Panc1 (cell line): ENCODE data around the gene RNF115. TPM values are rescaled to one million over a fixed set of nuclear protein-coding genes. Genes with fewer than 3 reads are reported as not detected.

Experiments
- ATAC-seq: fragments of 200-7000 bp; cut with Tn5 transposase; 2 replicates; pipeline ENCODE4 v1.9.1; 2020; ENCODE audit warnings: mild to moderate bottlenecking, moderate library complexity
- BruUV-seq: library from RNA; stranded (reverse); fragments of 400-500 nt; replicated peaks from 2 replicates; lab custom pipeline; 2021; lab: Mats Ljungman, UMichigan
- CTCF ChIA-PET: fragments of 300-600 bp; sonication (Branson Sonifier 250); formaldehyde crosslinking; loops from one replicate; lab custom pipeline; 2022; ENCODE audit warnings: antibody characterized with exemption; lab: Charles Lee
- POLR2A ChIA-PET: fragments of 300-600 bp; sonication (Branson Sonifier 250); formaldehyde crosslinking; loops from one replicate; lab custom pipeline; 2022; ENCODE audit warnings: antibody characterized with exemption; lab: Charles Lee
- DNase-seq: peaks from one replicate; pipeline ENCODE4 v3.0.0-alpha.2; 2010; ENCODE audit warnings: low read depth, low spot score
- H3K27ac ChIP-seq: 2 replicates; pipeline ENCODE4 v1.5.1; 2011; ENCODE audit warnings: mild to moderate bottlenecking, low read length, inconsistent platforms
- H3K27me3 ChIP-seq: fragments of 200-500 bp; sonication (Bioruptor generic); 2 replicates; pipeline ENCODE4 v1.6.0; 2014; ENCODE audit warnings: low read length, inconsistent platforms; ENCODE audit not compliant: control insufficient read depth, insufficient read depth
- H3K36me3 ChIP-seq: fragments of 200-500 bp; sonication (Bioruptor generic); 2 replicates; pipeline ENCODE4 v1.5.1; 2014; ENCODE audit warnings: inconsistent platforms, mild to moderate bottlenecking, low read length, moderate library complexity; ENCODE audit not compliant: control insufficient read depth, insufficient read depth
- H3K4me1 ChIP-seq: 2 replicates; pipeline ENCODE4 v1.5.1; 2011; ENCODE audit warnings: inconsistent platforms, mild to moderate bottlenecking, low read length, moderate library complexity; ENCODE audit not compliant: control insufficient read depth, insufficient read depth
- H3K4me3 ChIP-seq, 2 experiments: 2 replicates each; pipeline ENCODE4 v1.5.1; 2011 to 2012; ENCODE audit warnings: low read depth in 2 of 2, low read length in 2 of 2, mild to moderate bottlenecking in 2 of 2, inconsistent platforms in 1 of 2, moderate library complexity in 1 of 2
- H3K9me3 ChIP-seq: fragments of 200-500 bp; sonication (Bioruptor generic); 2 replicates; pipeline ENCODE4 v1.5.1; 2014; ENCODE audit warnings: low read depth, mild to moderate bottlenecking, inconsistent platforms, low read length, moderate library complexity; ENCODE audit not compliant: control insufficient read depth, insufficient read depth
- POLR2AphosphoS5 ChIP-seq: IDR thresholded peaks from 2 replicates; pipeline ENCODE4 v1.6.1; 2012; ENCODE audit warnings: mild to moderate bottlenecking, low read depth, low read length, moderate library complexity
- SIN3A ChIP-seq: IDR thresholded peaks from 2 replicates; pipeline ENCODE4 v1.6.1; 2012; ENCODE audit warnings: low read depth, mild to moderate bottlenecking, low read length, moderate library complexity, borderline replicate concordance; ENCODE audit not compliant: insufficient read depth
- TCF7L2 ChIP-seq: IDR thresholded peaks from 2 replicates; pipeline ENCODE4 v1.6.1; 2011; ENCODE audit warnings: mild to moderate bottlenecking, low read depth, low read length, inconsistent platforms
- in situ Hi-C: cut with HindIII; loops from 2 replicates; pipeline ENCODE4 v1.10.0; 2016; ENCODE audit warnings: low sequenced_read_pairs, low pct_unique_long_range_greater_than_20kb
- intact Hi-C: fragments of 100-400 bp; cut with micrococcal nuclease; formaldehyde crosslinking; loops from one replicate; pipeline ENCODE4 v1.10.0; 2022; ENCODE audit not compliant: unreplicated experiment
- microRNA-seq: library from miRNA; unstranded; fragments of <30 nt; microRNA quantifications from one replicate; pipeline ENCODE4 v1.1.0, GENCODE V29; 2020; ENCODE audit not compliant: unreplicated experiment
- total RNA-seq: library from RNA; stranded (reverse); gene quantifications from one replicate; pipeline ENCODE4 v1.2.1, GENCODE V29; 2021; ENCODE audit not compliant: unreplicated experiment
- TF ChIP-seq, protein P1 (sequence below), 2 experiments: IDR thresholded peaks; 2 replicates each; pipeline ENCODE4 v1.6.1; 2011 to 2012; ENCODE audit warnings: low read depth in 2 of 2, control low read depth in 1 of 2, low read length in 1 of 2, mild to moderate bottlenecking in 1 of 2, moderate library complexity in 1 of 2; ENCODE audit not compliant: insufficient read depth in 1 of 2
- TF ChIP-seq, protein P2 (sequence below): fragments of 450-650 bp; IDR thresholded peaks from 2 replicates; pipeline ENCODE4 v1.5.1; 2017; ENCODE audit warnings: mild to moderate bottlenecking

Gene RNF115
- total RNA-seq, 1 experiment from 2014 or later, result 14.5 TPM

DNA sequence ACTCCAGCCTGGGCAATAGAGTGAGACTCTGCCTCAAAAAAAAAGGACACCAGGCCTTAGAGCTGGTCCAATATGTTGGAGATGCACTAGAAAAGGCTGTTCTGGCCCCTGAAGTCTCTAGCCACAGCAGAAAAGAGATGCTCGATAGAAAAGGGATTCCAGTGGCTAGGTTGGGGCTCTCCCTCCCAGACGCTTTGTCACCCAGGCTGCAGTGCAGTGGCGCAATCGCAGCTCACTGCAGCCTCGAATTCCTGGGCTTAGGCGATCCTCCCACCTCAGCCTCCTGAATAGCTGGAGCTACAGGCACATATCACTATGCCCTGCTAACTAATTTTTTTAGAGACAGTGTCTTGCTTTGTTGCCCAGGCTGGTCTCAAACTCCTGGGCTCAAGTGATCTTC, 135.0 kb downstream of the RNF115 start:
- H3K36me3 ChIP-seq, result no peaks in the 10 kb centered on the region
- no peaks in the 10 kb centered on the region for H3K9me3 ChIP-seq
- H3K4me3 ChIP-seq, result no peak overlapping the region
- intact Hi-C loops (no loop called here), in situ Hi-C loops (no loop called here)
- TF ChIP-seq, protein P1, sequence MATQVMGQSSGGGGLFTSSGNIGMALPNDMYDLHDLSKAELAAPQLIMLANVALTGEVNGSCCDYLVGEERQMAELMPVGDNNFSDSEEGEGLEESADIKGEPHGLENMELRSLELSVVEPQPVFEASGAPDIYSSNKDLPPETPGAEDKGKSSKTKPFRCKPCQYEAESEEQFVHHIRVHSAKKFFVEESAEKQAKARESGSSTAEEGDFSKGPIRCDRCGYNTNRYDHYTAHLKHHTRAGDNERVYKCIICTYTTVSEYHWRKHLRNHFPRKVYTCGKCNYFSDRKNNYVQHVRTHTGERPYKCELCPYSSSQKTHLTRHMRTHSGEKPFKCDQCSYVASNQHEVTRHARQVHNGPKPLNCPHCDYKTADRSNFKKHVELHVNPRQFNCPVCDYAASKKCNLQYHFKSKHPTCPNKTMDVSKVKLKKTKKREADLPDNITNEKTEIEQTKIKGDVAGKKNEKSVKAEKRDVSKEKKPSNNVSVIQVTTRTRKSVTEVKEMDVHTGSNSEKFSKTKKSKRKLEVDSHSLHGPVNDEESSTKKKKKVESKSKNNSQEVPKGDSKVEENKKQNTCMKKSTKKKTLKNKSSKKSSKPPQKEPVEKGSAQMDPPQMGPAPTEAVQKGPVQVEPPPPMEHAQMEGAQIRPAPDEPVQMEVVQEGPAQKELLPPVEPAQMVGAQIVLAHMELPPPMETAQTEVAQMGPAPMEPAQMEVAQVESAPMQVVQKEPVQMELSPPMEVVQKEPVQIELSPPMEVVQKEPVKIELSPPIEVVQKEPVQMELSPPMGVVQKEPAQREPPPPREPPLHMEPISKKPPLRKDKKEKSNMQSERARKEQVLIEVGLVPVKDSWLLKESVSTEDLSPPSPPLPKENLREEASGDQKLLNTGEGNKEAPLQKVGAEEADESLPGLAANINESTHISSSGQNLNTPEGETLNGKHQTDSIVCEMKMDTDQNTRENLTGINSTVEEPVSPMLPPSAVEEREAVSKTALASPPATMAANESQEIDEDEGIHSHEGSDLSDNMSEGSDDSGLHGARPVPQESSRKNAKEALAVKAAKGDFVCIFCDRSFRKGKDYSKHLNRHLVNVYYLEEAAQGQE (IDR thresholded peaks at IDR 0.05; ENCODE audit: insufficient read depth in 1 of 2, low read depth in 2 of 2, low read length in 1 of 2), result no peak
- TF ChIP-seq, protein P2, sequence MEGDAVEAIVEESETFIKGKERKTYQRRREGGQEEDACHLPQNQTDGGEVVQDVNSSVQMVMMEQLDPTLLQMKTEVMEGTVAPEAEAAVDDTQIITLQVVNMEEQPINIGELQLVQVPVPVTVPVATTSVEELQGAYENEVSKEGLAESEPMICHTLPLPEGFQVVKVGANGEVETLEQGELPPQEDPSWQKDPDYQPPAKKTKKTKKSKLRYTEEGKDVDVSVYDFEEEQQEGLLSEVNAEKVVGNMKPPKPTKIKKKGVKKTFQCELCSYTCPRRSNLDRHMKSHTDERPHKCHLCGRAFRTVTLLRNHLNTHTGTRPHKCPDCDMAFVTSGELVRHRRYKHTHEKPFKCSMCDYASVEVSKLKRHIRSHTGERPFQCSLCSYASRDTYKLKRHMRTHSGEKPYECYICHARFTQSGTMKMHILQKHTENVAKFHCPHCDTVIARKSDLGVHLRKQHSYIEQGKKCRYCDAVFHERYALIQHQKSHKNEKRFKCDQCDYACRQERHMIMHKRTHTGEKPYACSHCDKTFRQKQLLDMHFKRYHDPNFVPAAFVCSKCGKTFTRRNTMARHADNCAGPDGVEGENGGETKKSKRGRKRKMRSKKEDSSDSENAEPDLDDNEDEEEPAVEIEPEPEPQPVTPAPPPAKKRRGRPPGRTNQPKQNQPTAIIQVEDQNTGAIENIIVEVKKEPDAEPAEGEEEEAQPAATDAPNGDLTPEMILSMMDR, result no peak
- no peak for TF ChIP-seq SIN3A
- TF ChIP-seq POLR2AphosphoS5, result no peak
- TF ChIP-seq TCF7L2, result no peak
- H3K27ac ChIP-seq, result no peak overlapping the region
- POLR2A ChIA-PET, result no interaction called here
- CTCF ChIA-PET, result no interaction called here
- ATAC-seq, result no peak
- BruUV-seq, result no TSS peak
- no peaks in the 10 kb centered on the region for H3K27me3 ChIP-seq
- no peak for DNase-seq
- H3K4me1 ChIP-seq, result peaks cover 4% of the 10 kb centered on the region; the same call in 1 of the 2 replicates

Small RNAs within 50 kb of the gene (microRNA-seq; reads per million reads assigned to microRNA genes)
- 2.9 reads per million for gene MIR6736

Other genes starting within 250 kb of the RNF115 start
- gene GPR89A, start 216.1 kb downstream of the RNF115 start, total RNA-seq, result 21.5 TPM
- gene PDZK1, start 116.7 kb downstream of the RNF115 start, total RNA-seq, result 2.3 TPM
- not detected for gene CD160, start 104.6 kb downstream of the RNF115 start, total RNA-seq
- 35.1 TPM for gene POLR3C, start 105 bp upstream of the RNF115 start, total RNA-seq
- 3.7 TPM for gene NUDT17, start 21.5 kb upstream of the RNF115 start, total RNA-seq
- gene PIAS3, start 35.0 kb upstream of the RNF115 start, total RNA-seq, result 68.1 TPM
- gene ANKRD35, start 61.8 kb upstream of the RNF115 start, total RNA-seq, result not detected
- gene ITGA10, start 86.0 kb upstream of the RNF115 start, total RNA-seq, result 2.2 TPM
- gene PEX11B, start 94.6 kb upstream of the RNF115 start, total RNA-seq, result 27.4 TPM
- 172 TPM for gene RBM8A, start 103.4 kb upstream of the RNF115 start, total RNA-seq
- gene LIX1L, start 133.9 kb upstream of the RNF115 start, total RNA-seq, result 23.3 TPM
- gene ANKRD34A, start 140.5 kb upstream of the RNF115 start, total RNA-seq, result 1.4 TPM
- 14.9 TPM for gene POLR3GL, start 140.6 kb upstream of the RNF115 start, total RNA-seq
- gene TXNIP, start 172.5 kb upstream of the RNF115 start, total RNA-seq, result 15.2 TPM
- not detected for gene HJV, start 197.6 kb upstream of the RNF115 start, total RNA-seq